Psoas muscle (tissue), 8 donors: ENCODE results near the gene SUMF1. TPM values are rescaled to one million over a fixed set of nuclear protein-coding genes. Genes with fewer than 3 reads are reported as not detected.
"Not testable (repeated sequence)": the region's sequence is repeated elsewhere in the genome, so short reads cannot be mapped to it uniquely, and the experiment has no call there.

Experiments
- ATAC-seq, 4 donors: fragments of 200-7000 bp; cut with Tn5 transposase; one replicate each; pipeline ENCODE4 v1.9.1; 2020; ENCODE audit warnings: moderate library complexity in 3 of 4, mild to moderate bottlenecking in 2 of 4
- DNase-seq, 2 donors: peaks; one replicate each; pipeline ENCODE4 v3.0.0-alpha.2; 2020
- H3K27ac ChIP-seq: fragments of 200-600 bp; one replicate; pipeline ENCODE4 v1.8.0; 2022
- H3K27me3 ChIP-seq, 3 donors: fragments of 200-600 bp in 1 of 3; one replicate each; pipeline versions ENCODE4 v1.6.1 to v1.8.0; 2013 to 2022; ENCODE audit warnings: low read length in 2 of 3, mild to moderate bottlenecking in 2 of 3, moderate library complexity in 1 of 3; ENCODE audit not compliant: insufficient read depth in 3 of 3
- H3K36me3 ChIP-seq, 2 donors: fragments of 200-600 bp in 1 of 2; one replicate each; pipeline versions ENCODE4 v1.6.1 to v1.8.0; 2013 to 2022; ENCODE audit warnings: low read depth in 1 of 2, mild to moderate bottlenecking in 1 of 2, moderate library complexity in 1 of 2; ENCODE audit not compliant: insufficient read depth in 1 of 2
- H3K4me1 ChIP-seq: fragments of 200-600 bp; one replicate; pipeline ENCODE4 v1.8.0; 2022
- H3K4me3 ChIP-seq: fragments of 200-600 bp; one replicate; pipeline ENCODE4 v1.8.0; 2022; ENCODE audit warnings: mild to moderate bottlenecking
- H3K9me3 ChIP-seq: fragments of 200-600 bp; one replicate; pipeline ENCODE4 v1.8.0; 2022
- WGBS, 3 donors: extraction: QIAGEN DNeasy Blood & Tissue Kit; methylation state at CpG; one replicate each; pipeline versions ENCODE4 v1.1.6 to v1.1.7; 2013; 5-methylcytosine and 5-hydroxymethylcytosine counted together
- intact Hi-C, 2 donors: fragments of 100-400 bp; cut with DNase I; formaldehyde crosslinking; loops; one replicate each; pipeline versions ENCODE4 v1.11.0 to v1.14.2; 2022
- polyA plus RNA-seq, 3 donors: library from polyadenylated mRNA; stranded (reverse); fragments of 200-250 nt; gene quantifications; one replicate each; pipeline ENCODE4 v1.2.3, GENCODE V29; 2013
- total RNA-seq, 4 donors: library from RNA; stranded (reverse); fragmentation: NEBNext Ultra II Directional in 2 of 4; extraction: Animal tissue kit (Norgen Biotek cat#: 25700) in 2 of 4; gene quantifications; one replicate each; pipeline versions ENCODE4 v1.2.1 to v1.2.4, GENCODE V29; 2021 to 2023
- TF ChIP-seq, protein P1 (sequence below): fragments of 200-600 bp; IDR thresholded peaks from one replicate; pipeline ENCODE4 v1.8.0; 2022; ENCODE audit warnings: antibody characterized with exemption
- donor health status: healthy with polysubstance abuse.
- donor health status: DM: no; HTN: no; CAD: no; lungs with moderate emphysema.
- donor health status: Bipolar disorder and iron deficiency.
- donor health status: healthy.
- donor health status: DM: yes; HTN: yes; CAD: no.
- donor health status: DM: no; HTN: no; CAD: no.
- donor health status: DM: no; HTN: no; CAD: no.
- donor health status: DM: yes; HTN: yes; CAD: no.

SUMF1 gene
- total and polyA plus RNA-seq, 7 donors, result 3.0 to 7.6 (median 5.0) TPM

DNA sequence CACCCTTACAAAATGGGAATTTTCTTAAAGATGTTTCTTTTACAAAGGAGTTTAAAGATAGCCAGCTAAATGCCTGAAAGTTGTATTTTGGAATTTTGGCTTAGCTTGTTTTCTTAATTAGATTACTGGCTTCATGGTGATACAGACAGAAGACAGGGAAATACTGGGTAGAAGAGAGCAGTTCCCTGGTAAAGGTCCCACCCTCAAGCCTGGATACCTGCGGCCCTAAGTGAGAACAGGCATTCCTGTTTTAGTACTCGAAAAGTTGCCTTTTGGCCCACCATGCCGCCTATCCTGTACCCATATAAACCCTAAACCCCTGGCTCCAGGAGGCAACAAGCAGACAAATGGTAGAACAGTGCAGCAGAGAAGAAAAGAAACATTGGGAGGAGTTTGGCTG is 134.5 kb downstream of the SUMF1 start:
- ATAC-seq (no peak), DNase-seq (no peak)
- no peak overlapping the region for H3K27ac ChIP-seq
- H3K27me3 ChIP-seq, result no peaks in the 10 kb centered on the region
- intact Hi-C loops, result no loop called here
- H3K36me3 ChIP-seq, result no peaks in the 10 kb centered on the region
- H3K4me1 ChIP-seq, result no peaks in the 10 kb centered on the region
- H3K9me3 ChIP-seq, result peaks cover 4% of the 10 kb centered on the region
- TF ChIP-seq, protein P1, sequence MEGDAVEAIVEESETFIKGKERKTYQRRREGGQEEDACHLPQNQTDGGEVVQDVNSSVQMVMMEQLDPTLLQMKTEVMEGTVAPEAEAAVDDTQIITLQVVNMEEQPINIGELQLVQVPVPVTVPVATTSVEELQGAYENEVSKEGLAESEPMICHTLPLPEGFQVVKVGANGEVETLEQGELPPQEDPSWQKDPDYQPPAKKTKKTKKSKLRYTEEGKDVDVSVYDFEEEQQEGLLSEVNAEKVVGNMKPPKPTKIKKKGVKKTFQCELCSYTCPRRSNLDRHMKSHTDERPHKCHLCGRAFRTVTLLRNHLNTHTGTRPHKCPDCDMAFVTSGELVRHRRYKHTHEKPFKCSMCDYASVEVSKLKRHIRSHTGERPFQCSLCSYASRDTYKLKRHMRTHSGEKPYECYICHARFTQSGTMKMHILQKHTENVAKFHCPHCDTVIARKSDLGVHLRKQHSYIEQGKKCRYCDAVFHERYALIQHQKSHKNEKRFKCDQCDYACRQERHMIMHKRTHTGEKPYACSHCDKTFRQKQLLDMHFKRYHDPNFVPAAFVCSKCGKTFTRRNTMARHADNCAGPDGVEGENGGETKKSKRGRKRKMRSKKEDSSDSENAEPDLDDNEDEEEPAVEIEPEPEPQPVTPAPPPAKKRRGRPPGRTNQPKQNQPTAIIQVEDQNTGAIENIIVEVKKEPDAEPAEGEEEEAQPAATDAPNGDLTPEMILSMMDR, result no peak
- no peak overlapping the region for H3K4me3 ChIP-seq
- 80 to 91% (median 88%) methylated on average over 3 of the region's 3 CpGs for WGBS, 3 donors

DNA sequence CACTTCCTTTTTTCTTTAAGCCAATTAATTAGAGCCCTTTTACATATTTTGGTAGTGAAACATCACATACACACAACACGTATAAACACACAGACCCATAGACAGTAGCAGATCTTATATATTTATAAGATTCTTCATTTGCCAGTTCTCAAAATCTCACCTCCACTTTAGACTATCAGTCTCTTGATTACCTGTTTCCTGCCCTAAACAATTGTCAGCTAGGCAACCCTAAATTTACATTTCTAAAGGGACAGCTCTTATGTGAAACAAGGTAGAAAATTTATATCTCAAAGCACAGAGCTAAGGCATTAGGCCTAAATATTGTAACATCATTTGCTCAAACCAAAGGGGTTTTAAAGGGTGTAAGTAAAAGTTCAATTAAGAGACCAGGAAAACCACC is 135.0 kb downstream of the SUMF1 start:
- no peak overlapping the region for H3K27ac ChIP-seq
- H3K4me1 ChIP-seq, result no peaks in the 10 kb centered on the region
- DNase-seq (no peak), ATAC-seq (no peak)
- no peaks in the 10 kb centered on the region for H3K36me3 ChIP-seq
- H3K27me3 ChIP-seq, result no peaks in the 10 kb centered on the region
- H3K4me3 ChIP-seq, result no peak overlapping the region
- TF ChIP-seq, protein P1, result no peak
- peaks cover 4% of the 10 kb centered on the region for H3K9me3 ChIP-seq
- WGBS, 3 donors, result 88 to 96% (median 91%) methylated on average over 1 of the region's 1 CpG
- intact Hi-C loops, result no loop called here

GRCh38 chr3:4329806-4330205 is 137.3 kb downstream of the SUMF1 start:
- intact Hi-C loops, H3K9me3 ChIP-seq, H3K27me3 ChIP-seq, H3K4me1 ChIP-seq, H3K4me3 ChIP-seq, ATAC-seq, H3K36me3 ChIP-seq, DNase-seq, H3K27ac ChIP-seq: not testable (repeated sequence)

- ATAC-seq (no peak), DNase-seq (no peak)
- Histone ChIP-seq H3K36me3 (no peaks in the 10 kb centered on the region), H3K4me1 (peaks cover 6% of the 10 kb centered on the region), H3K27me3 (no peaks in the 10 kb centered on the region), H3K27ac (no peak overlapping the region), H3K9me3 (peaks cover 4% of the 10 kb centered on the region), H3K4me3 (no peak overlapping the region)
- intact Hi-C loops, result no loop called here
- WGBS, 3 donors, result 90 to 99% (median 95%) methylated on average over 1 of the region's 1 CpG
- TF ChIP-seq, protein P1, result no peak
These were observed 140.2 kb downstream of the SUMF1 start for GRCh38 chr3:4326868-4327267.

DNA sequence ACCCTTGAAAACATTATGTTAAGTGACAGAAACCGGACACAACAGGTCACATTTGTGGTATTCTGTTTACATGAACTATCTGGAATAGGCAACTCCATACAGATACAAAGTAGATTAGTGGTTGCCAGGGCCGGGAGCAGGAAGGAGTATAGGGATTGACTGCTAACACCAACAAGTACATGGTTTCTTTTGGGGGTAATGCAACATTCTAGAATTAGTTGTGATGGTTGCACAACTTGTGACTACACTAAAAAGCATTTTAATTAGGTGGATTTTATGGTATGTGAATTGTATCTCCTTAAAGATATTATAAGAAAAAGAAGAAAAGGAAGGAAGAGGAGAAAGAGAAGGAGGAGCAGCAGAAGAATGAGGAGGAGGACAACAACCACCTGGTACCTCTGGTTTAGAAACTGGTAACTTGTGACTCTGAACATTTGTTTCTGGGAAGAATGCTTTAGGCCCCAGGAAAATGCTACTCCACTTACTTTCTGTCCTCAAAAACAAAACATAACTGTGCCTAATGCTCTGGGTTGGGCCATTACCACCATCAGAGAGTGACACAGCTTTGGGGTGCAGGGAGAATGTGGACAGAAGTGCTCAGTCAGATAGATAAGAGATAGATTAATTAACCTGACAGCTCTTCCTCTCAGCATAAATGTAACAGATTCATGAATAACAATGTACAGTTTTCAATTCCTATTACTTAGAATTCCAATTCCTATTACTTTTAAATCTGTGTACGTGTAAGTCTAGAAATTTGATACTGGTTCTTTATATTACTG is 143.6 kb downstream of the SUMF1 start:
- no peaks in the 10 kb centered on the region for H3K36me3 ChIP-seq
- DNase-seq (no peak), ATAC-seq (no peak)
- TF ChIP-seq, protein P1, result no peak
- intact Hi-C loops, result no loop called here
- 73 to 85% (median 81%) methylated on average over 3 of the region's 3 CpGs for WGBS, 3 donors
- H3K27me3 ChIP-seq, result no peaks in the 10 kb centered on the region
- H3K4me1 ChIP-seq, result peaks cover 6% of the 10 kb centered on the region
- no peaks in the 10 kb centered on the region for H3K9me3 ChIP-seq
- no peak overlapping the region for H3K4me3 ChIP-seq
- H3K27ac ChIP-seq, result no peak overlapping the region
